Urinary bladder (tissue), 4 donors: Measurements from ENCODE around the gene BABAM1. TPM values are rescaled to one million over a fixed set of nuclear protein-coding genes. Genes with fewer than 3 reads are reported as not detected.

ENCODE experiments used
- DNase-seq: peaks from one replicate; pipeline ENCODE4 v3.0.0-alpha.2; 2015; ENCODE audit errors: extremely low spot score
- H3K27ac ChIP-seq: one replicate; pipeline ENCODE4 v1.5.1; 2013; ENCODE audit warnings: low read depth, mild to moderate bottlenecking, moderate library complexity
- H3K36me3 ChIP-seq: one replicate; pipeline ENCODE4 v1.6.1; 2013; ENCODE audit warnings: mild to moderate bottlenecking, moderate library complexity; ENCODE audit not compliant: insufficient read depth
- H3K4me1 ChIP-seq: one replicate; pipeline ENCODE4 v1.6.1; 2013; ENCODE audit warnings: mild to moderate bottlenecking, moderate library complexity; ENCODE audit not compliant: insufficient read depth
- H3K4me3 ChIP-seq: one replicate; pipeline ENCODE4 v1.5.1; 2013; ENCODE audit warnings: low read depth, low read length
- WGBS: extraction: QIAGEN DNeasy Blood & Tissue Kit; methylation state at CpG from one replicate; pipeline ENCODE4 v1.1.7; 2013; 5-methylcytosine and 5-hydroxymethylcytosine counted together
- polyA plus RNA-seq: library from polyadenylated mRNA; stranded (reverse); fragments of 200-250 nt; gene quantifications from one replicate; pipeline ENCODE4 v1.2.3, GENCODE V29; 2013
- total RNA-seq: library from RNA; depleted of rRNA; stranded (reverse); fragments of >200 nt; gene quantifications from one replicate; pipeline ENCODE4 v1.2.3, GENCODE V29; 2014
- donor health status: healthy with polysubstance abuse.
- donor health status: healthy.

Gene BABAM1
- total RNA-seq (46.2 TPM), polyA plus RNA-seq (78.2 TPM)

GRCh38 chr19:17266975-17267788 lies at the start of gene BABAM1:
Gene BABAM1, plus strand, starts transcription at chr19:17267443. Its CDS starts 1,364 bp downstream, at chr19:17268807.
- under 1% methylated on average over 27 of the region's 27 CpGs for WGBS
- H3K36me3 ChIP-seq = no peaks in the 10 kb centered on the region
- H3K4me3 ChIP-seq = peak within 1 kb of the TSS; percentile 61
- H3K4me1 ChIP-seq = peaks cover 2% of the 10 kb centered on the region
- DNase-seq = peak; percentile 99
- no peak within 1 kb of the TSS for H3K27ac ChIP-seq

GRCh38 chr19:17219286-17219685 lies 48.0 kb upstream of the BABAM1 start:
- DNase-seq = no peak
- Histone ChIP-seq H3K36me3 (no peaks in the 10 kb centered on the region), H3K4me3 (no peak overlapping the region), H3K27ac (no peak overlapping the region), H3K4me1 (no peaks in the 10 kb centered on the region)
- whole genome bisulfite sequencing = 99% methylated on average over 8 of the region's 8 CpGs

- WGBS = 47% methylated on average over 14 of the region's 14 CpGs
- no peaks in the 10 kb centered on the region for H3K36me3 ChIP-seq
- no peak overlapping the region for H3K27ac ChIP-seq
- no peak for DNase-seq
- no peaks in the 10 kb centered on the region for H3K4me1 ChIP-seq
- H3K4me3 ChIP-seq = no peak overlapping the region
Observed at GRCh38 chr19:17220207-17220758, 47.0 kb upstream of the BABAM1 start.

GRCh38 chr19:17225053-17225452 lies 42.2 kb upstream of the BABAM1 start:
- Histone ChIP-seq H3K4me1 (no peaks in the 10 kb centered on the region), H3K27ac (no peak overlapping the region), H3K36me3 (no peaks in the 10 kb centered on the region), H3K4me3 (no peak overlapping the region)
- WGBS = 90% methylated on average over 10 of the region's 10 CpGs
- no peak for DNase-seq

GRCh38 chr19:17226002-17226933 lies 41.0 kb upstream of the BABAM1 start, which contains the start of gene OCEL1:
Gene OCEL1, plus strand, starts transcription at chr19:17226226. Its CDS starts 22 bp downstream, at chr19:17226248.
- WGBS = under 1% methylated on average over 90 of the region's 90 CpGs
- Histone ChIP-seq H3K27ac (peak within 1 kb of the TSS; percentile 67), H3K36me3 (no peaks in the 10 kb centered on the region), H3K4me1 (no peaks in the 10 kb centered on the region), H3K4me3 (peak within 1 kb of the TSS; percentile 54)
- peak; percentile 94 for DNase-seq

- Histone ChIP-seq H3K4me3 (no peak overlapping the region), H3K4me1 (no peaks in the 10 kb centered on the region), H3K27ac (no peak overlapping the region), H3K36me3 (no peaks in the 10 kb centered on the region)
- 73% methylated on average over 13 of the region's 13 CpGs for whole genome bisulfite sequencing
- no peak for DNase-seq
Observed at GRCh38 chr19:17227798-17228367, 39.4 kb upstream of the BABAM1 start.

- no peak overlapping the region for H3K4me3 ChIP-seq
- WGBS = 95% methylated on average over 3 of the region's 3 CpGs
- no peak for DNase-seq
- H3K4me1 ChIP-seq = no peaks in the 10 kb centered on the region
- no peak overlapping the region for H3K27ac ChIP-seq
- no peaks in the 10 kb centered on the region for H3K36me3 ChIP-seq
Observed at GRCh38 chr19:17229890-17230289, 37.4 kb upstream of the BABAM1 start.

- Histone ChIP-seq H3K4me1 (peaks cover 5% of the 10 kb centered on the region), H3K4me3 (no peak overlapping the region), H3K27ac (no peak overlapping the region), H3K36me3 (no peaks in the 10 kb centered on the region)
- DNase-seq = no peak
- 91% methylated on average over 25 of the region's 25 CpGs for WGBS
Observed at GRCh38 chr19:17232258-17232657, 35.0 kb upstream of the BABAM1 start.

- H3K4me3 ChIP-seq = peak overlapping the region; percentile 57
- H3K4me1 ChIP-seq = peaks cover 5% of the 10 kb centered on the region
- DNase-seq = no peak
- 28% methylated on average over 11 of the region's 11 CpGs for WGBS
- H3K36me3 ChIP-seq = no peaks in the 10 kb centered on the region
- no peak overlapping the region for H3K27ac ChIP-seq
Observed at GRCh38 chr19:17234911-17235299, 32.3 kb upstream of the BABAM1 start.

GRCh38 chr19:17235300-17235970 lies 31.8 kb upstream of the BABAM1 start:
- DNase-seq = no peak
- Histone ChIP-seq H3K27ac (peak overlapping the region; percentile 63), H3K4me1 (peaks cover 5% of the 10 kb centered on the region), H3K4me3 (peak overlapping the region; percentile 57), H3K36me3 (no peaks in the 10 kb centered on the region)
- 4% methylated on average over 80 of the region's 80 CpGs for WGBS

GRCh38 chr19:17235971-17236777 lies 31.1 kb upstream of the BABAM1 start:
- H3K4me3 ChIP-seq = peak overlapping the region; percentile 57
- peak overlapping the region; percentile 63 for H3K27ac ChIP-seq
- no peak for DNase-seq
- WGBS = 7% methylated on average over 26 of the region's 27 CpGs
- H3K36me3 ChIP-seq = no peaks in the 10 kb centered on the region
- peaks cover 5% of the 10 kb centered on the region for H3K4me1 ChIP-seq

- Histone ChIP-seq H3K4me3 (no peak overlapping the region), H3K36me3 (no peaks in the 10 kb centered on the region), H3K27ac (no peak overlapping the region), H3K4me1 (peaks cover 5% of the 10 kb centered on the region)
- 84% methylated on average over 18 of the region's 18 CpGs for WGBS
- DNase-seq = no peak
Observed at GRCh38 chr19:17236811-17237543, 30.3 kb upstream of the BABAM1 start.
